Upper lobe of left lung (tissue), 6 donors: ENCODE measurements around the gene PNLIPRP2. TPM values are rescaled to one million over a fixed set of nuclear protein-coding genes. Genes with fewer than 3 reads are reported as not detected.

Experiments used
- ATAC-seq, 2 donors: fragments of 200-7000 bp; cut with Tn5 transposase; one replicate each; pipeline ENCODE4 v1.9.1; 2022; ENCODE audit warnings: mild to moderate bottlenecking in 2 of 2, moderate library complexity in 2 of 2; ENCODE audit not compliant: low FRiP score in 2 of 2
- DNase-seq, 2 donors: peaks; one replicate each; pipeline ENCODE4 v3.0.0-alpha.2; 2019 to 2020
- H3K27ac ChIP-seq, 4 donors: fragments of 200-600 bp; sonication (generic); one replicate each; pipeline ENCODE4 v1.5.1; 2016 to 2019
- H3K27me3 ChIP-seq, 4 donors: fragments of 200-600 bp; sonication (generic); one replicate each; pipeline ENCODE4 v1.5.1; 2017 to 2019
- H3K36me3 ChIP-seq, 4 donors: fragments of 200-600 bp; sonication (generic); one replicate each; pipeline ENCODE4 v1.5.1; 2016 to 2019
- H3K4me1 ChIP-seq, 4 donors: fragments of 200-600 bp; sonication (generic); one replicate each; pipeline ENCODE4 v1.5.1; 2018 to 2019
- H3K4me3 ChIP-seq, 4 donors: fragments of 200-600 bp; sonication (generic); one replicate each; pipeline ENCODE4 v1.5.1; 2017 to 2019; ENCODE audit warnings: mild to moderate bottlenecking in 2 of 4, moderate library complexity in 1 of 4
- H3K9me3 ChIP-seq, 4 donors: fragments of 200-600 bp; sonication (generic); one replicate each; pipeline ENCODE4 v1.5.1; 2018 to 2019
- CTCF ChIP-seq, 6 experiments: fragments of 450-650 bp in 4 of 6; fragments of 200-600 bp in 2 of 6; sonication (generic) in 2 of 6; IDR thresholded peaks; one replicate each; pipeline ENCODE4 v1.5.1; 2016 to 2019; ENCODE audit warnings: antibody characterized with exemption in 6 of 6
- EP300 ChIP-seq, 4 donors: sonication (generic); formaldehyde crosslinking; IDR thresholded peaks; one replicate each; pipeline ENCODE4 v1.5.1; 2017; ENCODE audit warnings: antibody characterized with exemption in 4 of 4, control low read depth in 2 of 4
- POLR2A ChIP-seq, 4 donors: fragments of 450-650 bp; IDR thresholded peaks; one replicate each; pipeline ENCODE4 v1.5.1; 2016 to 2017; ENCODE audit warnings: antibody characterized with exemption in 4 of 4, mild to moderate bottlenecking in 2 of 4
- POLR2AphosphoS5 ChIP-seq, 2 donors: sonication (generic); formaldehyde crosslinking; IDR thresholded peaks; one replicate each; pipeline ENCODE4 v1.5.1; 2017; ENCODE audit warnings: antibody characterized with exemption in 2 of 2
- WGBS, 2 donors: methylation state at CpG; one replicate each; pipeline ENCODE4 v1.1.5; 2017 to 2018; 5-methylcytosine and 5-hydroxymethylcytosine counted together
- total RNA-seq, 6 donors: library from RNA; depleted of rRNA in 4 of 6; stranded (reverse); fragments of >200 nt in 4 of 6; gene quantifications; one replicate each; pipeline versions ENCODE4 v1.1.0 to v1.2.1, GENCODE V29; 2016 to 2021
- donor health status: DM: no; HTN: no; CAD: no; lungs with moderate emphysema.
- donor health status: DM: no; HTN: yes; CAD: no; lungs with severe emphysema.

PNLIPRP2 gene
- total RNA-seq, 6 donors from 2014 or later: 0.49 to 0.88 TPM; not detected in 4

GRCh38 chr10:116656044-116656443, 35.3 kb downstream of the PNLIPRP2 start:
- 81 to 83% methylated on average over 4 of the region's 4 CpGs for WGBS, 2 donors
- H3K4me1 ChIP-seq: no peaks in the 10 kb centered on the region
- H3K4me3 ChIP-seq: no peak overlapping the region
- H3K27me3 ChIP-seq: no peaks in the 10 kb centered on the region
- no peak for ATAC-seq
- no peak overlapping the region for H3K27ac ChIP-seq
- no peaks in the 10 kb centered on the region for H3K36me3 ChIP-seq
- TF ChIP-seq POLR2AphosphoS5 (IDR thresholded peaks at IDR 0.05) (no peak), EP300 (IDR thresholded peaks at IDR 0.05) (no peak)
- no peaks in the 10 kb centered on the region for H3K9me3 ChIP-seq
- no peak for DNase-seq

- DNase-seq: no peak
- no peak overlapping the region for H3K4me3 ChIP-seq
- no peaks in the 10 kb centered on the region for H3K4me1 ChIP-seq
- H3K27ac ChIP-seq: no peak overlapping the region
- no peak for TF ChIP-seq CTCF (IDR thresholded peaks at IDR 0.05)
- no peaks in the 10 kb centered on the region for H3K9me3 ChIP-seq
- no peaks in the 10 kb centered on the region for H3K27me3 ChIP-seq
- ATAC-seq: peak in 1 of 2 donors; percentile 49
- WGBS, 2 donors: 80 to 84% methylated on average over 5 of the region's 5 CpGs
- no peaks in the 10 kb centered on the region for H3K36me3 ChIP-seq
Observed at GRCh38 chr10:116657863-116658551, 37.3 kb downstream of the PNLIPRP2 start.

GRCh38 chr10:116659049-116659670, 38.4 kb downstream of the PNLIPRP2 start:
- H3K27ac ChIP-seq: no peak overlapping the region
- DNase-seq: no peak
- 75 to 79% methylated on average over 10 of the region's 10 CpGs for WGBS, 2 donors
- no peaks in the 10 kb centered on the region for H3K4me1 ChIP-seq
- ATAC-seq: no peak
- H3K27me3 ChIP-seq: no peaks in the 10 kb centered on the region
- no peaks in the 10 kb centered on the region for H3K9me3 ChIP-seq
- H3K36me3 ChIP-seq: no peaks in the 10 kb centered on the region
- TF ChIP-seq CTCF (IDR thresholded peaks at IDR 0.05): no peak
- TF ChIP-seq POLR2AphosphoS5 (IDR thresholded peaks at IDR 0.05): no peak
- TF ChIP-seq EP300 (IDR thresholded peaks at IDR 0.05): no peak
- no peak for TF ChIP-seq POLR2A (IDR thresholded peaks at IDR 0.05)
- no peak overlapping the region for H3K4me3 ChIP-seq

- no peak for ATAC-seq
- TF ChIP-seq POLR2A (IDR thresholded peaks at IDR 0.05) (no peak), POLR2AphosphoS5 (IDR thresholded peaks at IDR 0.05) (no peak), CTCF (IDR thresholded peaks at IDR 0.05) (no peak), EP300 (IDR thresholded peaks at IDR 0.05) (no peak)
- Histone ChIP-seq H3K27me3 (no peaks in the 10 kb centered on the region), H3K9me3 (no peaks in the 10 kb centered on the region), H3K4me1 (no peaks in the 10 kb centered on the region), H3K36me3 (no peaks in the 10 kb centered on the region), H3K4me3 (no peak overlapping the region), H3K27ac (no peak overlapping the region)
- 39 to 46% methylated on average over 5 of the region's 5 CpGs for WGBS, 2 donors
- no peak for DNase-seq
Observed at GRCh38 chr10:116660860-116661259, 40.1 kb downstream of the PNLIPRP2 start.

- ATAC-seq: no peak
- Histone ChIP-seq H3K9me3 (no peaks in the 10 kb centered on the region), H3K4me1 (no peaks in the 10 kb centered on the region), H3K27ac (no peak overlapping the region), H3K27me3 (no peaks in the 10 kb centered on the region), H3K36me3 (no peaks in the 10 kb centered on the region), H3K4me3 (no peak overlapping the region)
- WGBS, 2 donors: 90 to 91% methylated on average over 7 of the region's 7 CpGs
- TF ChIP-seq EP300 (IDR thresholded peaks at IDR 0.05): no peak
- no peak for TF ChIP-seq CTCF (IDR thresholded peaks at IDR 0.05)
- no peak for TF ChIP-seq POLR2AphosphoS5 (IDR thresholded peaks at IDR 0.05)
- no peak for TF ChIP-seq POLR2A (IDR thresholded peaks at IDR 0.05)
- DNase-seq: no peak
Observed at GRCh38 chr10:116663342-116663741, 42.6 kb downstream of the PNLIPRP2 start.
